ENCODE data around the gene GSK3A.

GSK3A gene

DNA sequence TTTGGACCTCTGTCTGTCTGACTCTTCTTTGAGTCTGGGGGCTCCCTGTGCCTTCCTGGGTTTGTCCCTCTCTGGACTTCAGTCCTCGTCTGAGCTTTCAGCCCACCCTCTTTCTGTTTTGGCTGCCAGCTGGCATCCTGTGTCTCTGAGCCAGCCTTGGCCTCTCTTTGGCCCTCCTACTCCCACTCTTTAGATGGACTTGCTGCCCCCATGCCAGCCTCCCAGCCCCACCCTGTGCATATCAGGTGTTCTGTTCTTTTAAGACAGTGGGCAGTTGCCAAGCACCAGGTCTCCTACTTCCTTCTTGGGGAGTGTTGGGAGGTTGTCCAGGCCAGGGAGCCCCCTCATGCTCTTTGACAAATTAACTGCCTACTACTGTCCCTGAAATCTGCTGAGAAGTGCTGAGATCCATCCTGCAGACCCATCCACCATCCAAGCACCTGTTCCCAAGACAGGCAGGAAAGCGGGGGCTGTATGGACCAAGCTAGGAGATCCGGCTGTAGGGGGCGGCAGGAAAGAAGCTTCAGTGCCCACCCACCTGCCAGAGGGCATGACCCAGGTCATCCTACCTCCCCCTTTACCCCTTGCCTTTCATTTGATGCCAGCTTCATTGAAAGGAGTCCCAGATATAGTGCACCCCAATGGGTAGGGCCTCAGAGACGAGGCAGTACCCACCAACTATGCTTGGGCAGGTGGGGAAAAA lies 36.2 kb upstream of the GSK3A start:
- Histone ChIP-seq H3K9ac (ENCODE audit: low read length) (peak overlapping the region; percentile 14), H3K36me3 (ENCODE audit: control insufficient read depth, insufficient read depth, low read length) (peaks cover 7% of the 10 kb centered on the region), H3K4me3 (ENCODE audit: low read length) (peak overlapping the region; percentile 9), H3K27me3 (ENCODE audit: control insufficient read depth, insufficient read depth, low read length) (no peaks in the 10 kb centered on the region), H3K4me1 (ENCODE audit: control insufficient read depth, insufficient read depth, low read length) (peaks cover 47% of the 10 kb centered on the region), H3K27ac (ENCODE audit: low read depth, low read length) (peak overlapping the region; percentile 93)

GRCh38 chr19:42277821-42278451 lies 35.5 kb upstream of the GSK3A start:
- Histone ChIP-seq H3K36me3 (ENCODE audit: control insufficient read depth, insufficient read depth, low read length) (peaks cover 13% of the 10 kb centered on the region), H3K4me3 (ENCODE audit: low read length) (no peak overlapping the region), H3K4me1 (ENCODE audit: control insufficient read depth, insufficient read depth, low read length) (peaks cover 42% of the 10 kb centered on the region), H3K9ac (ENCODE audit: low read length) (no peak overlapping the region), H3K27me3 (ENCODE audit: control insufficient read depth, insufficient read depth, low read length) (no peaks in the 10 kb centered on the region), H3K27ac (ENCODE audit: low read depth, low read length) (peak overlapping the region; percentile 93)

DNA sequence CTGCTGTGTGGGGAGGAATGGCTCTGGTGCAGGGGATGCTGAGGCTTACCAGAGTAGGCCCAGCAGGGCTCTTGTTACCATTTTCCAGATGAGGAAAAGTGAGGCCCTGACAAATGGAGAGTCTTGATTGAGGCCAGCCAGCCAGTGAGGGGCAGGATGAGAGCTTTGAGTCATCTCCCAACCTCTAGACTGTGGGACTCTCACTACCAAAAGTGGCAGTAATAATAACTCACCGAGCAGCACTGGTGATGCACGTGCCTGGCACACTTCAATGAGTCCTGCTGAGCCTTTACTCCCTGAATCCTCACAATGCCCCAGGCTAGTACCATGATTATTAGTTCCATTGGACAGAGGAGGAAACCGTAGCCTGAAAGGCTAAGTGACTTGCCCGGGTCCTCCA lies 34.4 kb upstream of the GSK3A start:
- H3K4me1 ChIP-seq (ENCODE audit: control insufficient read depth, insufficient read depth, low read length), result peaks cover 34% of the 10 kb centered on the region
- H3K36me3 ChIP-seq (ENCODE audit: control insufficient read depth, insufficient read depth, low read length), result peaks cover 13% of the 10 kb centered on the region
- no peaks in the 10 kb centered on the region for H3K27me3 ChIP-seq (ENCODE audit: control insufficient read depth, insufficient read depth, low read length)
- H3K4me3 ChIP-seq (ENCODE audit: low read length), result no peak overlapping the region
- peak overlapping the region; percentile 16 for H3K27ac ChIP-seq (ENCODE audit: low read depth, low read length)
- H3K9ac ChIP-seq (ENCODE audit: low read length), result no peak overlapping the region

DNA sequence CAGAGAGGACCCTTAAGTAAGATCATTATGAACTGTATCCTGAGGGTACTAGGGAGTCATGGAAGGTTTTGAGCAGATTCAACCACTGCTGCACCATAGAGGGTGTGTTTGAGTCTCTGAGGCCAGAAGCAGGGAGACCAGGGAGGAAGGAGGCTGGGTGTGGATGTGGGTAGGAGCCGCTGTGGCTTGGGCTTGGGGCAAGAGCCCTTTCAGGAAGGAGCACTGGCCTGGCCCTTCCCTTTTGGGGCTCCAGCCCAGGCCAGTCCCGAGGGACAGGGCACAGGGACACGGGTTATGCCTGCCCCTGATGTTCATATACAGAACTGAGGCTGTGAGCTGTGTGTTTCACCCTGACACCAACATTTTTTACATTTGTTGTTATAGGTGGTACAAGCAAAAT lies 33.9 kb upstream of the GSK3A start:
- no peak overlapping the region for H3K4me3 ChIP-seq (ENCODE audit: low read length)
- peaks cover 13% of the 10 kb centered on the region for H3K36me3 ChIP-seq (ENCODE audit: control insufficient read depth, insufficient read depth, low read length)
- peaks cover 30% of the 10 kb centered on the region for H3K4me1 ChIP-seq (ENCODE audit: control insufficient read depth, insufficient read depth, low read length)
- H3K27ac ChIP-seq (ENCODE audit: low read depth, low read length), result no peak overlapping the region
- no peak overlapping the region for H3K9ac ChIP-seq (ENCODE audit: low read length)
- no peaks in the 10 kb centered on the region for H3K27me3 ChIP-seq (ENCODE audit: control insufficient read depth, insufficient read depth, low read length)

DNA sequence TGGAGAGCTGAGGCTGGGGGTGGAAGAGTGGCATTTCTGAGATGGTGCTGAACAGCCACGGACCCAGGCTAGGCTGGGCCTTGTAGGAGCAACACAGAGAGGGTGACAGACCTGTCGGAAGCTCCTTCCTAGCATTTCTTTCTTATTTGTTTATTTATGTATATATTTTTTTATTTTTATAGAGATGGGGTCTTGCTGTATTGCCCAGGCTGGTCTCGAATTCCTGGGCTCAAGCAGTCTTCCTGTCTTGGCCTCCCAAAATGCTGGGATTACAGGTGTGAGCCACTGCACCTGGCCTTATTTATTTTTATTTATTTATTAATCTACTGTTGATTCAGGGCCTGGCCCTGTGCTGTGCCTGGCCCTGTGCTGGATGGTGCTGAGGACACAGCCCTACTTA lies 33.1 kb upstream of the GSK3A start:
- H3K27me3 ChIP-seq (ENCODE audit: control insufficient read depth, insufficient read depth, low read length), result no peaks in the 10 kb centered on the region
- peaks cover 13% of the 10 kb centered on the region for H3K36me3 ChIP-seq (ENCODE audit: control insufficient read depth, insufficient read depth, low read length)
- H3K4me1 ChIP-seq (ENCODE audit: control insufficient read depth, insufficient read depth, low read length), result peaks cover 36% of the 10 kb centered on the region
- no peak overlapping the region for H3K9ac ChIP-seq (ENCODE audit: low read length)
- no peak overlapping the region for H3K27ac ChIP-seq (ENCODE audit: low read depth, low read length)
- no peak overlapping the region for H3K4me3 ChIP-seq (ENCODE audit: low read length)

- no peak overlapping the region for H3K9ac ChIP-seq (ENCODE audit: low read length)
- peaks cover 41% of the 10 kb centered on the region for H3K4me1 ChIP-seq (ENCODE audit: control insufficient read depth, insufficient read depth, low read length)
- H3K27ac ChIP-seq (ENCODE audit: low read depth, low read length), result no peak overlapping the region
- H3K27me3 ChIP-seq (ENCODE audit: control insufficient read depth, insufficient read depth, low read length), result no peaks in the 10 kb centered on the region
- H3K36me3 ChIP-seq (ENCODE audit: control insufficient read depth, insufficient read depth, low read length), result peaks cover 13% of the 10 kb centered on the region
- H3K4me3 ChIP-seq (ENCODE audit: low read length), result no peak overlapping the region
These were observed 32.7 kb upstream of the GSK3A start for GRCh38 chr19:42275103-42275502.

- no peak overlapping the region for H3K27ac ChIP-seq (ENCODE audit: low read depth, low read length)
- no peak overlapping the region for H3K4me3 ChIP-seq (ENCODE audit: low read length)
- H3K9ac ChIP-seq (ENCODE audit: low read length), result no peak overlapping the region
- no peaks in the 10 kb centered on the region for H3K27me3 ChIP-seq (ENCODE audit: control insufficient read depth, insufficient read depth, low read length)
- H3K4me1 ChIP-seq (ENCODE audit: control insufficient read depth, insufficient read depth, low read length), result peaks cover 42% of the 10 kb centered on the region
- H3K36me3 ChIP-seq (ENCODE audit: control insufficient read depth, insufficient read depth, low read length), result peaks cover 13% of the 10 kb centered on the region
These were observed 31.8 kb upstream of the GSK3A start for GRCh38 chr19:42274065-42274682.

GRCh38 chr19:42273407-42274064 lies 31.1 kb upstream of the GSK3A start:
- Histone ChIP-seq H3K27ac (ENCODE audit: low read depth, low read length) (no peak overlapping the region), H3K36me3 (ENCODE audit: control insufficient read depth, insufficient read depth, low read length) (peaks cover 13% of the 10 kb centered on the region), H3K4me3 (ENCODE audit: low read length) (no peak overlapping the region), H3K4me1 (ENCODE audit: control insufficient read depth, insufficient read depth, low read length) (peaks cover 35% of the 10 kb centered on the region), H3K9ac (ENCODE audit: low read length) (no peak overlapping the region), H3K27me3 (ENCODE audit: control insufficient read depth, insufficient read depth, low read length) (no peaks in the 10 kb centered on the region)

GRCh38 chr19:42272989-42273406 lies 30.6 kb upstream of the GSK3A start:
- H3K4me1 ChIP-seq (ENCODE audit: control insufficient read depth, insufficient read depth, low read length), result peaks cover 30% of the 10 kb centered on the region
- H3K9ac ChIP-seq (ENCODE audit: low read length), result no peak overlapping the region
- peaks cover 13% of the 10 kb centered on the region for H3K36me3 ChIP-seq (ENCODE audit: control insufficient read depth, insufficient read depth, low read length)
- no peak overlapping the region for H3K27ac ChIP-seq (ENCODE audit: low read depth, low read length)
- H3K4me3 ChIP-seq (ENCODE audit: low read length), result no peak overlapping the region
- no peaks in the 10 kb centered on the region for H3K27me3 ChIP-seq (ENCODE audit: control insufficient read depth, insufficient read depth, low read length)

DNA sequence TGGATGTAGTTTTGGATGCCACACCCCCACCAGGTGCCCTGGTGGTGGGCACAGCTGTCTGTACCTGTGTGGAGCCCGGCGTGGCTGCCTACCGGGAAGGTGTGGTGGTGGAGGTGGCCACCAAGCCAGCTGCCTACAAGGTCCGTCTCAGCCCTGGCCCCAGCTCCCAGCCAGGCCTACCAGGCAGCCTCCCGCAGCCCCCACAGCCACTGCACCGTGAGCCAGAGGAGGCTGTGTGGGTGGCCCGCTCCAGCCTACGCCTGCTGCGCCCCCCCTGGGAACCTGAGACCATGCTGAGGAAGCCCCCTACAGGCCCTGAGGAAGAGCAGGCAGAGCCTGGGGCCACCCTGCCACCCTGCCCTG lies 30.1 kb upstream of the GSK3A start:
- Histone ChIP-seq H3K27ac (ENCODE audit: low read depth, low read length) (no peak overlapping the region), H3K36me3 (ENCODE audit: control insufficient read depth, insufficient read depth, low read length) (peaks cover 13% of the 10 kb centered on the region), H3K9ac (ENCODE audit: low read length) (no peak overlapping the region), H3K27me3 (ENCODE audit: control insufficient read depth, insufficient read depth, low read length) (no peaks in the 10 kb centered on the region), H3K4me3 (ENCODE audit: low read length) (no peak overlapping the region), H3K4me1 (ENCODE audit: control insufficient read depth, insufficient read depth, low read length) (peaks cover 29% of the 10 kb centered on the region)

- peaks cover 13% of the 10 kb centered on the region for H3K36me3 ChIP-seq (ENCODE audit: control insufficient read depth, insufficient read depth, low read length)
- no peak overlapping the region for H3K4me3 ChIP-seq (ENCODE audit: low read length)
- no peak overlapping the region for H3K27ac ChIP-seq (ENCODE audit: low read depth, low read length)
- H3K27me3 ChIP-seq (ENCODE audit: control insufficient read depth, insufficient read depth, low read length), result no peaks in the 10 kb centered on the region
- H3K4me1 ChIP-seq (ENCODE audit: control insufficient read depth, insufficient read depth, low read length), result peaks cover 27% of the 10 kb centered on the region
- H3K9ac ChIP-seq (ENCODE audit: low read length), result no peak overlapping the region
These were observed 29.6 kb upstream of the GSK3A start for GRCh38 chr19:42271861-42272534.

GRCh38 chr19:42271045-42271419 lies 28.6 kb upstream of the GSK3A start:
- Histone ChIP-seq H3K27ac (ENCODE audit: low read depth, low read length) (peak overlapping the region; percentile 93), H3K9ac (ENCODE audit: low read length) (no peak overlapping the region), H3K4me3 (ENCODE audit: low read length) (peak overlapping the region; percentile 76), H3K36me3 (ENCODE audit: control insufficient read depth, insufficient read depth, low read length) (peaks cover 13% of the 10 kb centered on the region), H3K4me1 (ENCODE audit: control insufficient read depth, insufficient read depth, low read length) (peaks cover 27% of the 10 kb centered on the region), H3K27me3 (ENCODE audit: control insufficient read depth, insufficient read depth, low read length) (no peaks in the 10 kb centered on the region)

Measured in rectal smooth muscle tissue (tissue), 1 donor.